Measurements from ENCODE around the gene FCGR3A. TPM values are rescaled to one million over a fixed set of nuclear protein-coding genes. Genes with fewer than 3 reads are reported as not detected.
"Not testable (repeated sequence)": the region's sequence is repeated elsewhere in the genome, so short reads cannot be mapped to it uniquely, and the experiment has no call there.

The FCGR3A gene
- polyA plus RNA-seq, 5 donors = 2.1 to 5.7 (median 3.9) TPM

GRCh38 chr1:161557506-161558450 is 8.2 kb upstream of the FCGR3A start:
- not testable (repeated sequence) for DNase-seq

GRCh38 chr1:161556990-161557389 is 7.4 kb upstream of the FCGR3A start:
- DNase-seq = not testable (repeated sequence)

GRCh38 chr1:161556143-161556542 is 6.5 kb upstream of the FCGR3A start:
- DNase-seq = not testable (repeated sequence)

DNA sequence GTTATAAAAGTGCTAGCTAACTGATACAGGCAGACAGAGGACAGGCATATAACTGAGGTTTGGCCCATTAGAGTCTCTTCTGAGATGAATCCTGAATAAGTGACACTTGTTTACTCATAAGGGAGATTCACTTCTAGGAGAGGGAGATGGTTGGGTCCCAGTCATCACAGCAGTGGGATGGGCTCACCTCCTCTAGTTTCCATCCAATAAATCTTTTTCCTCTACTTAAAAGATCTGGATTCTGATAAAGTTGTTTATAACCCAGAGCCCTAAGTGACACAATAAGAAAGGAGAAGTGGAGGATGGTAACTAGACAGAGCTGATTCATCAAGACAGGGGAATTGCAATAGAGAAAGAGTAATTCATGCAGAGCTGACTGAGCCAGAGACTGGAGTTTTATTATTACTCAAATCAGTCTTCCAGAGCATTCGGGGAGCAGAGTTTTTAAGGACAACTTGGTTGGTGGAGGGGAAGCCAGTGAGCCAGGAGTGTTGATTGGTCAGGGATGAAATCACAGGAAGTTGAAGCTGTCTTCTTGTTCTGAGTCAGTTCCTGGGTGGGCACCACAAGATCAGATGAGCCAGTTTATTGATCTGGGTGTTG is 5.3 kb upstream of the FCGR3A start:
- DNase-seq = not testable (repeated sequence)

DNA sequence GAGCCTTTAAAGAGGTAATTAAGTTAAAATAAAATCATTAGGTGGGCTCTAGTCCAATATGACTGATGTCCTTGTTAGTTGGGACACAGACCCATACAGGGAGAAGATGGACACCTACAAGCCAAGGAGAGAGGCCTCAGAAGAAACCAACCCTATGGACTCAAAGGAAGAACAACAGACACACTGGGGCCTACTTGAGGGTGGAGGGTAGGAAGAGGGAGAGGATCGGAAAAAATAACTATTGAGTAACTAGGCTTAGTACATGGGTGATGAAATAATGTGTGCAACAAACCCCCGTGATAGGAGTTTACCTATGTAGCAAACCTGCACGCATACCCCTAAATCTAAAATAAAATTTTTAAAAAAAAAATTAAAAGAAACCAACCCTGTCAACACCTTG is 4.7 kb upstream of the FCGR3A start:
- DNase-seq = not testable (repeated sequence)

- not testable (repeated sequence) for DNase-seq
Observed at GRCh38 chr1:161553631-161554030, 4.0 kb upstream of the FCGR3A start.

DNA sequence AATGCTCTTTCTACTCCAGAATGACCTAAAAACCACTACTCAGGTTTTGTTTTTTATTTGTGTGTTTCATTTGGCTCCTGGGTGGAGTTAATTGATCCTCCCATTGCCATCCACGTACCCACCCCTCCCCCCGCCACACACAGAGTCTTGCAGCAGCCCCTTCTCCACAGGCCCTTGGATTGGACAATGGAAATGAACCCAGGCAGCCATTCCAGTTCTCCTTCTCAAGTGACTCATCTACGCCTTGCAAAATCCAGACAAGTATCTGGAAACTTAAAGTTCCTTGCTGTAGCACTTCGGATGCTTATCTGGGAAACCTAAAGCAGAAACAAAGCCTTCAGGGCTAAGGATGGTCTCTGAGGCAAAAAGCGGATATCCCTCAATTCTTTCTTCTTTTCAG is 1.3 kb upstream of the FCGR3A start:
- DNase-seq = not testable (repeated sequence)

DNA sequence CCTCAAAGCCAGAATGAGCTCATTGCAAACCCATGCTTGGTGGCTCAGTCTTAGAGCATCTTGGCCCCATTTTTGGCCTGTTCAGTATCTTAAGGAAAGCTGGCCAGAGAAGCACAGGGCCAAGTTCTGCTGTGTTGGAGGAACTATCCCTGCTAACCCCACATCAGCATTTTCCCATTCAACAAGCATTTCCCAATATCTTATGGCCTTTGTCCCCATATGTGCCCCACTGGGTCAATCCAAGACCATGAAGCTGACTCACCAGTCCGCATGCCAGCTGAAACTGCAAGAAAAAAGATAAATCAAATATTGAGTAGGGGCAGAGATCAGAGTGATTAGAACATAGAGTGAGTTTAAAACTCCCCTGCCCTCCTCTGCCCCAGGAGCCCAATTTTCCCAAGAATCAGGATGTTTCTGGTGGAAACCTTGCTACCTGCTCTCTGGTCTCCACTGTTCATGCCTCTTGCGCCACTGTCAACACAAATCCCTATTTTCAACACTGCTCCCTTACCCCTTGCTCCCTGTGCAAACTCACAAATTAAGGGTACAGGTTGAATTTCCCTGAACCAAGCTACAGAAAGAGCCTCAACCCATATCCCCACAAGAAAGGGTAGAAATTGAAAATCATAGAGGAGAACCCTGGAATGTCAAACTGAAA is 740 bp downstream of the FCGR3A start:
- DNase-seq = not testable (repeated sequence)

DNA sequence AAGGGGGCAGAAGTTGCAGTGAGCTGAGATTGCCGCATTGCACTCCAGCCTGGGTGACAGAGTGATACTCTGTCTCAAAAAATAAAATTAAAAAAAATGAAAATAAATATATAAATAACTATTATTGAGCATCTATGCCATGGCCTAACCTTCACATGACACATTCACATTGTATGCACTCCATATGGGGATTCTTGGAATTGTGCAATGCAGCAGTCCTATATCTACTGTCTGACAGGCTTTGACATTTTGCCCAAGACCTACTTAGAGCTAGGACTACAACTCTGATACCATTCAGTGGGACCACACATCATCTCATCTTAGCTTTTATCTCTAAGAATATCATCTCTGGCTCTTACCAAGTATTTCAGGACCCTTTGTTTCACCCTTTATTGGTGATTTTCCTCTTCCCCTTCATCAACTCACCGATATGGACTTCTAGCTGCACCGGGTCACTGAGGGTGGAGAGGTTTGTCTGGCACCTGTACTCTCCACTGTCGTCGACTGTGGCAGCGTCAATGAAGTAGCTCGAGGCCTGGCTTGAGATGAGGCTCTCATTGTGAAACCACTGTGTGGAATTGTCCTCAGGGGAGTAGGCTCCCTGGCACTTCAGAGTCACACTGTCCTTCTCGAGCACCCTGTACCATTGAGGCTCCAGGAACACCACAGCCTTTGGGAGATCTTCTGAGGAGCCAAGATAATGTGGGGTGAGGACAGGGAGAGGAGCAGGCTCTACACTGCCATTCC is 1.4 kb downstream of the FCGR3A start:
- not testable (repeated sequence) for DNase-seq

DNA sequence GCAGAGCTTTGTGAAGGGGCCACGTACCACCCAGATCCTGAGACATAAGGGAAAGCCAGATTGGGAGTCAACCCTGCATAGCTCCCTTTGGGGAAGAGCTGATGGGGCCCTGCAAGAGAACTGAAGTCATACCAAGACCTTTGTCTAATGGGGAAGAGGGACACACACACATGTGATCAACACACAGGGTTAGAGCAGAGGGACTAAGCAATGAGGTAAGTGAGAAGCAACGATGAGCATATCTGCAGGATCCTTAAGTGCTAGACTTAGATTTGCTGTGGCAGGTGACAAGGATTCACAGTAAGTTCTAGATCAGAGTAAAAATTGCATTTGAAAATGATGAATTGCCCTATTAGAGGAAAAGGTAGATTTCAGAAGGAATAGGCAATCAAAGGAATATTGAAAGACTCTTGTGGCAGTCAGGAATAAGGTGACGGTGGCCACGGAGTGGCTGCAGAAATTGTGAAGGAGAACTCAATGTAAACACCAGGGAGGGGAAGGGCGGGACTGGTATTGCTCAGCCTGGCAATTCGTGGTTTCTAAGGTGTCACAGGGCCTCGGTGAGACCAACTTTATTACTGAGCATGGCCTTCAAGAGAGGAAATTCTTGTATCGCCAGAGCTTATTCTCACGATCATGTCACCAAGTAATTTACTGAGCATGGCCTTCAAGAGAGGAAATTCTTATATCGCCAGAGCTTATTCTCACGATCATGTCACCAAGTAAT is 4.5 kb downstream of the FCGR3A start:
- DNase-seq = not testable (repeated sequence)

DNA sequence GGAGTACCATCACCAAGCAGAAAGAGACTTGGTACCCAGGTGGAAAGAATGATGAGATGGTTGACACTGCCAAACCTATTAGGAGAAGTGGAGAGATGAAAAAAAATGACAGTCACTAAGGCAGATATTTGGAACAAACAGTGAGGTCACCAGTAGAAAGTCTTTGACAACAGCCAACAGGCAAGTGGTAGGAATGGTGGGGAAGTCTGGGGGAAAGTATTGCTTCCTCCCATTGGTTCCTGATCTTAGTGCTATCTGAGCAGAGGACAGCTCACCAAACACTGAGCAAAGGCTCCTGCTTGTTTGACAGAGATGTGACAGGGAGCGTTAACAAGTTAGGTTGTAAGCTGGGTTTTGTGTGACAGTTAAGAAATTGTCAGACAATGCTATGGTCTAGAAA is 6.5 kb downstream of the FCGR3A start:
- not testable (repeated sequence) for DNase-seq

DNA sequence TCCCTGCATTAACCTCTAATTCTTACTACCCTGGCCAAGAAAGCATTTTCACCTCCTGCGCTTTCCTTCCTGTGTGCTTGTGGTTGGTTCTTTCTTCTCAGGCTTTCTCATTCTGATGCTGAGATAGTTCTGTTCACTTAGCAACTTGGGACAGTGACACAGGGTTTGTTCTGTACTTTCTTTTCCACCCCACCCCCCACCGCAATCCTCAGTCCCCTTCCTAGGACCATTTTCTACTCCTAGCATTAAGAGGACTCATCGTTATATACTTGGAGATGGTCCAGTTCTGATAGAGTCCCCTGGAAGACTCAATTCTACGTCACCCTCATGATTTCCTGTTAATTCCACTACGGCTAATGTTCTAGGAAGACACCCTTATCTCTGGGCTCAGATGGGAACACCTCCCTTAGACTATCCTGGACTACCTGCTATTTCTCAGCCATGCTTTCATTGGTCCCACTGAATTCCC is 7.5 kb downstream of the FCGR3A start:
- not testable (repeated sequence) for DNase-seq

- not testable (repeated sequence) for DNase-seq
Observed at GRCh38 chr1:161540570-161540960, 9.1 kb downstream of the FCGR3A start.

DNA sequence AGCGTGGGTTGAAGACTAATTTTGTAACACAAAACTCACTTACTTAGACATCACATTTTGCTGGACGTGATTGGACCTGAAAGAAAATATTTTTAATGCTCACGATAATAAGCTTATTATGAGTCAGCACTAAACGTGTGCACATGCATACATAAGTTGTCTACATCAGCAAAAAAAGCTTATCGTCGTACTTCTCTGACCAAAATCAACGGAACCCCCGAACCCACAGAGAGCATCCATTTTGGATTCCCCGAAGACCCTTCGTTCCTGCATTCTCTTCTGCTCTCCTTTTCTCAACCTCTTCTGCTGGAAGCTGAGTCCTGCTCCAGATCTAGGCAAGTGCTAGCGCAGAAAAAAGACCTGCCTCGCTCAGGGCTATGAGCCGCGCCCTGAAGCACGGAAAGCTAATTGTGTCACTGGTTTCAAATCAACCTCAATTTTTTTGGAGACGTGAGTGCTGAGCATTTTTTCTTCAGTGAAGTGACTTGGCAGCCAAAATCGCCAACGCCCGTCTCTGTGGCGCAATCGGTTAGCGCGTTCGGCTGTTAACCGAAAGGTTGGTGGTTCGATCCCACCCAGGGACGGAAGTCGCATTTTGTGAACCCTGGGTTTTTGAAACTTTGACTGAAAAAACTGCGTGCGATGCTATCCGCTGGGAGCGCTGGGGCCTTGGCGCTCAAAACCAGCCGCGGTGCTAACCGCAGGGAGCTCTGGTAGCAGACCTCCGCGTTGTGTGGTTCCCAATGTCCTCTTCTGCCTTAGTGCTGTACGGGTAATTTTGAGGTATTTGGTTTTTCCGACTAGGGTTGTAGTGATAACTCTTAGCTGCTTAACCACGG is 9.7 kb downstream of the FCGR3A start:
- peak; percentile 48 to 60 for DNase-seq

- not testable (repeated sequence) for DNase-seq
Observed at GRCh38 chr1:161538925-161539479, 10.6 kb downstream of the FCGR3A start.

- DNase-seq = not testable (repeated sequence)
Observed at GRCh38 chr1:161537068-161537669, 12.4 kb downstream of the FCGR3A start.

DNA sequence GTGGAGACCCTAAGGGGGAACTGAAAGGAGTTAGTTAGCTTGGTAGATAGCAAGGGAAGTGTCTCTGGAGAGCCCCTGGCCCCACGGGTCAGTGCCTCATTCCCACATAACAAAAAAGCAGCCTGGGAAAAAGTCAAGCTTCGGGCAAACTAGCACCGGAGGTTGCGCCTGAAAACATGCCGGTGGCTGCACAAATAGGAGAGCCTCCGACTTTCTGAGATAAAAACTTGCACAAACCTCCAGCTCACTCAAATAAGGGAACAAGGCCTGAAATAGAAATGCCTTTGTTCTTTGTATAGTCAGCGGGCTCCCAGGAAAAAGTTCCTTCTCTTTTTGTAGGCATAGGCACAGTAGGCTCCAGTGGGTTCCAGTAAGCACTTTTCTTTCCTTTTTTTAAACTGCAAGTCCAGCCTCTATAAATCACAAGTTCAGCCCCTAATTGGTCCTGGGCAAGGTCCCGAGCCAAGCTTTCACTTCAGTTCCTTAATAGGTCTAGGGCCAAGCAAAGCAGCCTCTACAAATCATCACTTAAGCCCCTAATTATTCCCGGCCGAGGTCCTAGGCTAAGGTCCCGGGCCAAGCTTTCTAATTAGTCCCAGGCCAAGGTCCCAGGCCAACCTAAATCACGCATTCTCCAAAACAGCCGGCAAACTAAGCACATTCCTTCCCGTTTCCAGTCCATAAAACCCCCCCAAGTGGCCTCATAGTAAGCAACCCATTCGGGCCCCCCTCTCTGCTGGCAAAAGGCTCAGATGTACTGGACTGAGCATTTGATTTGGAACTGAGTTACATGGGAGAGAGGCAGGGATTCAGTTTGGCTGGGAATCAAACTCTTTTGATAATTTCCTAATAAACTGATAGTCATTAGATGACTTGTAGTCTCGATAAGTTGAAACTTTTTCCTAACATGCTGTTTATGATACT is 16.7 kb downstream of the FCGR3A start:
- peak in 1 of 2 donors; percentile 69 for DNase-seq
